ENCODE results near the gene NUP54. TPM values are rescaled to one million over a fixed set of nuclear protein-coding genes. Genes with fewer than 3 reads are reported as not detected.

Gene NUP54
- total and polyA plus RNA-seq, 9 of the 15 experiments (the other 6 are each of a cell fraction or from before 2014, with no cell fraction given): 29.6 to 115 (median 67.7) TPM

DNA sequence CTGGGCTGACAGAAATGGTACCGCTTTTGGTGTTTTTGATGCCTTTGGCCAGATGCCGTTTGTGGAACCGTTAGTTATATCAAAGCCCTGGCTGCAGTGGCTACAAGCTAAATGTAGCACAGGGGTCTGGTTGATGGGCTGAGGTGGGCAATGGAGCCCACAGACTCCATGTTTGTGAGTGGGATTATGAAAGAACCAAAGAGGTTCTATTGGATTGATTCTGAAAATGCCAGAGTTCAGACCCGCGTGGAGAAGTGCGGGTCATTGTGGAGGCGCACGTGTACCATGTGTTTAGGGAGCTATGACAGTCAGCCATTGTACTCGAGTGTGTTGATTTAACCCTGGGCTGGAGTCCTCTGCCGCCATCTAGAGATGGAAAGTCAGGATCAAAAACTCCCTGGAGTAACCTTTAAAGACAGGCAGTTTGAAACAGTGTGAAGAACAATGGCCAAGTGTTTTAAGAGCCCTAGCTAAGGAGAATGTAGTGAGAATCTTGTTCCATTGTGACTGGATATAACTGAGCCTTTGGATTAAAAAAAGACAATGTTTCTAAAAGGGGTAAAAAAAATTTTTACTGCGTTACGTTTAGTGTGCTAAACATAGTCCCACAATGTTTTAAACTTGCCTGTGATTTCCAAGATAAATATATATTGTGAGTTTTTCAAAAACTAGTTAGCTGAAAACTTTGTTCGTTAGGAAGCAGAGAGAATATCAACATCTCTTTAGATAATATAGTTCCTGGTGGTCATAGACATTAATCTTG lies 61.0 kb downstream of the NUP54 start (continued):
- TF ChIP-seq, protein P1, sequence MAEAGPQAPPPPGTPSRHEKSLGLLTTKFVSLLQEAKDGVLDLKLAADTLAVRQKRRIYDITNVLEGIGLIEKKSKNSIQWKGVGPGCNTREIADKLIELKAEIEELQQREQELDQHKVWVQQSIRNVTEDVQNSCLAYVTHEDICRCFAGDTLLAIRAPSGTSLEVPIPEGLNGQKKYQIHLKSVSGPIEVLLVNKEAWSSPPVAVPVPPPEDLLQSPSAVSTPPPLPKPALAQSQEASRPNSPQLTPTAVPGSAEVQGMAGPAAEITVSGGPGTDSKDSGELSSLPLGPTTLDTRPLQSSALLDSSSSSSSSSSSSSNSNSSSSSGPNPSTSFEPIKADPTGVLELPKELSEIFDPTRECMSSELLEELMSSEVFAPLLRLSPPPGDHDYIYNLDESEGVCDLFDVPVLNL (CRISPR knock-in tag; IDR thresholded peaks at IDR 0.05; ENCODE audit: low read depth): no peak
- TF ChIP-seq, protein P2, sequence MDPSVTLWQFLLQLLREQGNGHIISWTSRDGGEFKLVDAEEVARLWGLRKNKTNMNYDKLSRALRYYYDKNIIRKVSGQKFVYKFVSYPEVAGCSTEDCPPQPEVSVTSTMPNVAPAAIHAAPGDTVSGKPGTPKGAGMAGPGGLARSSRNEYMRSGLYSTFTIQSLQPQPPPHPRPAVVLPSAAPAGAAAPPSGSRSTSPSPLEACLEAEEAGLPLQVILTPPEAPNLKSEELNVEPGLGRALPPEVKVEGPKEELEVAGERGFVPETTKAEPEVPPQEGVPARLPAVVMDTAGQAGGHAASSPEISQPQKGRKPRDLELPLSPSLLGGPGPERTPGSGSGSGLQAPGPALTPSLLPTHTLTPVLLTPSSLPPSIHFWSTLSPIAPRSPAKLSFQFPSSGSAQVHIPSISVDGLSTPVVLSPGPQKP (CRISPR knock-in tag; IDR thresholded peaks at IDR 0.05): no peak
- TF ChIP-seq ZNF274 (IDR thresholded peaks at IDR 0.05; ENCODE audit: borderline replicate concordance, low read depth, low read length) (no peak), BRF1 (IDR thresholded peaks at IDR 0.05; ENCODE audit: borderline replicate concordance, extremely low read depth, insufficient read length) (no peak), MXI1 (IDR thresholded peaks at IDR 0.05; ENCODE audit: low read depth, low read length) (peak; percentile 65; the same call in 1 of the 2 replicates), TEAD1 (CRISPR knock-in tag; IDR thresholded peaks at IDR 0.05) (no peak), NCOA6 (IDR thresholded peaks at IDR 0.05) (no peak), SMARCC2 (IDR thresholded peaks at IDR 0.05; ENCODE audit: low read depth) (0 out of 2 replicates have a peak, but pooled peaks have one; percentile 19), STAT5B (CRISPR knock-in tag; IDR thresholded peaks at IDR 0.05) (no peak), NFRKB (IDR thresholded peaks at IDR 0.05; ENCODE audit: low read depth) (peak; percentile 57; the same call in 1 of the 2 replicates), ZNF134 (CRISPR knock-in tag; conservative IDR thresholded peaks at IDR 0.05) (no peak), RCOR1 (IDR thresholded peaks at IDR 0.05; ENCODE audit: borderline replicate concordance in 1 of 2, low read depth in 2 of 2, low read length in 2 of 2) (peak in 1 of 2 experiments; percentile 44; a peak in 1 of 4 replicates), TARDBP (IDR thresholded peaks at IDR 0.05) (no peak), ZNF316 (IDR thresholded peaks at IDR 0.05) (no peak), SRSF3 (IDR thresholded peaks at IDR 0.05; ENCODE audit: insufficient read depth, low read length) (no peak), ZNF23 (CRISPR knock-in tag; IDR thresholded peaks at IDR 0.05) (no peak)
- TF ChIP-seq, protein P3, sequence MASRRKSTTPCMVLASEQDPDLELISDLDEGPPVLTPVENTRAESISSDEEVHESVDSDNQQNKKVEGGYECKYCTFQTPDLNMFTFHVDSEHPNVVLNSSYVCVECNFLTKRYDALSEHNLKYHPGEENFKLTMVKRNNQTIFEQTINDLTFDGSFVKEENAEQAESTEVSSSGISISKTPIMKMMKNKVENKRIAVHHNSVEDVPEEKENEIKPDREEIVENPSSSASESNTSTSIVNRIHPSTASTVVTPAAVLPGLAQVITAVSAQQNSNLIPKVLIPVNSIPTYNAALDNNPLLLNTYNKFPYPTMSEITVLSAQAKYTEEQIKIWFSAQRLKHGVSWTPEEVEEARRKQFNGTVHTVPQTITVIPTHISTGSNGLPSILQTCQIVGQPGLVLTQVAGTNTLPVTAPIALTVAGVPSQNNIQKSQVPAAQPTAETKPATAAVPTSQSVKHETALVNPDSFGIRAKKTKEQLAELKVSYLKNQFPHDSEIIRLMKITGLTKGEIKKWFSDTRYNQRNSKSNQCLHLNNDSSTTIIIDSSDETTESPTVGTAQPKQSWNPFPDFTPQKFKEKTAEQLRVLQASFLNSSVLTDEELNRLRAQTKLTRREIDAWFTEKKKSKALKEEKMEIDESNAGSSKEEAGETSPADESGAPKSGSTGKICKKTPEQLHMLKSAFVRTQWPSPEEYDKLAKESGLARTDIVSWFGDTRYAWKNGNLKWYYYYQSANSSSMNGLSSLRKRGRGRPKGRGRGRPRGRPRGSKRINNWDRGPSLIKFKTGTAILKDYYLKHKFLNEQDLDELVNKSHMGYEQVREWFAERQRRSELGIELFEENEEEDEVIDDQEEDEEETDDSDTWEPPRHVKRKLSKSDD (conservative IDR thresholded peaks at IDR 0.05; ENCODE audit: low read length): no peak
- TF ChIP-seq, protein P4, sequence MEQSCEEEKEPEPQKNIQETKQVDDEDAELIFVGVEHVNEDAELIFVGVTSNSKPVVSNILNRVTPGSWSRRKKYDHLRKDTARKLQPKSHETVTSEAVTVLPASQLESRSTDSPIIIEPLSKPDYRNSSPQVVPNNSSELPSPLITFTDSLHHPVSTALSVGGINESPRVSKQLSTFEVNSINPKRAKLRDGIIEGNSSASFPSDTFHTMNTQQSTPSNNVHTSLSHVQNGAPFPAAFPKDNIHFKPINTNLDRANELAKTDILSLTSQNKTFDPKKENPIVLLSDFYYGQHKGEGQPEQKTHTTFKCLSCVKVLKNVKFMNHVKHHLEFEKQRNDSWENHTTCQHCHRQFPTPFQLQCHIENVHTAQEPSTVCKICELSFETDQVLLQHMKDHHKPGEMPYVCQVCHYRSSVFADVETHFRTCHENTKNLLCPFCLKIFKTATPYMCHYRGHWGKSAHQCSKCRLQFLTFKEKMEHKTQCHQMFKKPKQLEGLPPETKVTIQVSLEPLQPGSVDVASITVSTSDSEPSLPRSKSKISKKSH (CRISPR knock-in tag; IDR thresholded peaks at IDR 0.05): no peak
- TF ChIP-seq, protein P5, sequence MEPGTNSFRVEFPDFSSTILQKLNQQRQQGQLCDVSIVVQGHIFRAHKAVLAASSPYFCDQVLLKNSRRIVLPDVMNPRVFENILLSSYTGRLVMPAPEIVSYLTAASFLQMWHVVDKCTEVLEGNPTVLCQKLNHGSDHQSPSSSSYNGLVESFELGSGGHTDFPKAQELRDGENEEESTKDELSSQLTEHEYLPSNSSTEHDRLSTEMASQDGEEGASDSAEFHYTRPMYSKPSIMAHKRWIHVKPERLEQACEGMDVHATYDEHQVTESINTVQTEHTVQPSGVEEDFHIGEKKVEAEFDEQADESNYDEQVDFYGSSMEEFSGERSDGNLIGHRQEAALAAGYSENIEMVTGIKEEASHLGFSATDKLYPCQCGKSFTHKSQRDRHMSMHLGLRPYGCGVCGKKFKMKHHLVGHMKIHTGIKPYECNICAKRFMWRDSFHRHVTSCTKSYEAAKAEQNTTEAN (CRISPR knock-in tag; IDR thresholded peaks at IDR 0.05): no peak

All from K562 (cell line).